ENCODE results near the gene SCFD2.

DNA sequence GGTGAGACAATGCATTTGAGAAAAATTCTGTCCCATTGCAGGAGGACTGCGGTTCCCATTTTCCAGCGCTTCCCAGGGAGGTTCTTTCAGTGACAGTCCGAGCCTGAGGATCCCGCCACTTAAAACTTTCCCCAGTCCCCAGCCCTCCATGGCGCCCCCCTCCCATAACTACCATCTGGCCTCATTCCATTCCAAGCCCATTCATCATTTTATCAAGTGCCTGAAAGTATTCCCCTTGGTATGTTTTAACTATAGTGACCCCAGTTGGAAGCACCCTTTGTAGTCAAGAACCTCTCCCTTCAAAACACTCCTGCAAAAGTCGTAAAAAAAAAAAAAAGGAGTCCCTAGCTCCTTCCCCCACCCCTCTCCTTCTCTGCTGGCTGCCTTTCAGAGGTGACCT, 502.5 kb downstream of the SCFD2 start:
- TF ChIP-seq CTCF (IDR thresholded peaks at IDR 0.05; ENCODE audit: control extremely low read depth in 1 of 3, insufficient read depth in 1 of 3, low read depth in 1 of 3, low read length in 3 of 3) (no peak), YY1 (IDR thresholded peaks at IDR 0.05; ENCODE audit: low read depth, low read length) (no peak), SIX5 (IDR thresholded peaks at IDR 0.05; ENCODE audit: low read depth, low read length) (no peak), POLR2AphosphoS5 (IDR thresholded peaks at IDR 0.05; ENCODE audit: low read depth, low read length) (no peak), KDM1A (IDR thresholded peaks at IDR 0.05; ENCODE audit: borderline replicate concordance, low read length) (no peak), POU5F1 (IDR thresholded peaks at IDR 0.05; ENCODE audit: low read depth, low read length) (no peak), POLR2A (IDR thresholded peaks at IDR 0.05; ENCODE audit: control extremely low read depth in 1 of 2, low read depth in 2 of 2, low read length in 2 of 2) (no peak), RBBP5 (IDR thresholded peaks at IDR 0.05; ENCODE audit: borderline replicate concordance, low read depth, low read length) (no peak), SUZ12 (IDR thresholded peaks at IDR 0.05; ENCODE audit: low read length) (no peak), CHD1 (IDR thresholded peaks at IDR 0.05; ENCODE audit: low read depth, low read length) (no peak), GABPA (IDR thresholded peaks at IDR 0.05; ENCODE audit: borderline replicate concordance, insufficient read depth, low read length) (no peak)

All from H1 (cell line).